IPS-18c (cell line): ENCODE data around the gene PSMG4.

ENCODE experiments used
- H3K4me3 ChIP-seq: 2 replicates; pipeline ENCODE4 v1.7.0; 2013; ENCODE audit warnings: low read depth, mild to moderate bottlenecking, low read length, moderate library complexity; ENCODE audit not compliant: insufficient read depth
- H3K9me3 ChIP-seq: one replicate; pipeline ENCODE4 v1.6.1; 2013; ENCODE audit warnings: mild to moderate bottlenecking, low read length, moderate library complexity; ENCODE audit not compliant: control insufficient read depth, insufficient read depth

The PSMG4 gene

GRCh38 chr6:3261921-3262320 is 3.2 kb downstream of the PSMG4 start:
- H3K9me3 ChIP-seq, result no peaks in the 10 kb centered on the region
- H3K4me3 ChIP-seq, result no peak overlapping the region

GRCh38 chr6:3263096-3263495 is 4.3 kb downstream of the PSMG4 start:
- Histone ChIP-seq H3K9me3 (no peaks in the 10 kb centered on the region), H3K4me3 (no peak overlapping the region)

GRCh38 chr6:3264356-3264755 is 5.6 kb downstream of the PSMG4 start:
- H3K4me3 ChIP-seq, result no peak overlapping the region

GRCh38 chr6:3265671-3266070 is 6.9 kb downstream of the PSMG4 start:
- H3K4me3 ChIP-seq, result no peak overlapping the region
- H3K9me3 ChIP-seq, result no peaks in the 10 kb centered on the region

More at GRCh38 chr6:3264356-3264755, 5.6 kb downstream of the PSMG4 start:
- no peaks in the 10 kb centered on the region for H3K9me3 ChIP-seq

- H3K9me3 ChIP-seq, result no peaks in the 10 kb centered on the region
- H3K4me3 ChIP-seq, result no peak overlapping the region
Measured at GRCh38 chr6:3266170-3266569, 7.4 kb downstream of the PSMG4 start.

- H3K4me3 ChIP-seq, result no peak overlapping the region
- H3K9me3 ChIP-seq, result no peaks in the 10 kb centered on the region
Measured at GRCh38 chr6:3267162-3267561, 8.4 kb downstream of the PSMG4 start.

GRCh38 chr6:3268680-3269079 is 9.9 kb downstream of the PSMG4 start:
- no peaks in the 10 kb centered on the region for H3K9me3 ChIP-seq
- H3K4me3 ChIP-seq, result no peak overlapping the region

GRCh38 chr6:3269281-3269975 is 10.7 kb downstream of the PSMG4 start:
- Histone ChIP-seq H3K9me3 (no peaks in the 10 kb centered on the region), H3K4me3 (no peak overlapping the region)

- Histone ChIP-seq H3K9me3 (no peaks in the 10 kb centered on the region), H3K4me3 (no peak overlapping the region)
Measured at GRCh38 chr6:3270258-3270657, 11.5 kb downstream of the PSMG4 start.

- Histone ChIP-seq H3K4me3 (no peak overlapping the region), H3K9me3 (no peaks in the 10 kb centered on the region)
Measured at GRCh38 chr6:3271756-3272155, 13.0 kb downstream of the PSMG4 start.

- Histone ChIP-seq H3K9me3 (no peaks in the 10 kb centered on the region), H3K4me3 (no peak overlapping the region)
Measured at GRCh38 chr6:3272911-3273547, 14.3 kb downstream of the PSMG4 start.

GRCh38 chr6:3273707-3274521 is 15.2 kb downstream of the PSMG4 start:
- H3K9me3 ChIP-seq, result no peaks in the 10 kb centered on the region
- H3K4me3 ChIP-seq, result no peak overlapping the region

GRCh38 chr6:3276174-3277167 is 17.7 kb downstream of the PSMG4 start:
- Histone ChIP-seq H3K9me3 (no peaks in the 10 kb centered on the region), H3K4me3 (no peak overlapping the region)

- Histone ChIP-seq H3K4me3 (no peak overlapping the region), H3K9me3 (no peaks in the 10 kb centered on the region)
Measured at GRCh38 chr6:3277251-3277650, 18.5 kb downstream of the PSMG4 start.

GRCh38 chr6:3277851-3278416 is 19.2 kb downstream of the PSMG4 start:
- H3K4me3 ChIP-seq, result no peak overlapping the region
- H3K9me3 ChIP-seq, result no peaks in the 10 kb centered on the region

- Histone ChIP-seq H3K4me3 (no peak overlapping the region), H3K9me3 (no peaks in the 10 kb centered on the region)
Measured at GRCh38 chr6:3278691-3279090, 19.9 kb downstream of the PSMG4 start.

- Histone ChIP-seq H3K9me3 (no peaks in the 10 kb centered on the region), H3K4me3 (no peak overlapping the region)
Measured at GRCh38 chr6:3280091-3280490, 21.3 kb downstream of the PSMG4 start.
